ENCODE measurements around the gene LUC7L3.
A peak's percentile ranks its signal among the peaks of the same experiment; 100 is the strongest.
"Not testable (repeated sequence)": the region's sequence is repeated elsewhere in the genome, so short reads cannot be mapped to it uniquely, and the experiment has no call there.

The LUC7L3 gene

DNA sequence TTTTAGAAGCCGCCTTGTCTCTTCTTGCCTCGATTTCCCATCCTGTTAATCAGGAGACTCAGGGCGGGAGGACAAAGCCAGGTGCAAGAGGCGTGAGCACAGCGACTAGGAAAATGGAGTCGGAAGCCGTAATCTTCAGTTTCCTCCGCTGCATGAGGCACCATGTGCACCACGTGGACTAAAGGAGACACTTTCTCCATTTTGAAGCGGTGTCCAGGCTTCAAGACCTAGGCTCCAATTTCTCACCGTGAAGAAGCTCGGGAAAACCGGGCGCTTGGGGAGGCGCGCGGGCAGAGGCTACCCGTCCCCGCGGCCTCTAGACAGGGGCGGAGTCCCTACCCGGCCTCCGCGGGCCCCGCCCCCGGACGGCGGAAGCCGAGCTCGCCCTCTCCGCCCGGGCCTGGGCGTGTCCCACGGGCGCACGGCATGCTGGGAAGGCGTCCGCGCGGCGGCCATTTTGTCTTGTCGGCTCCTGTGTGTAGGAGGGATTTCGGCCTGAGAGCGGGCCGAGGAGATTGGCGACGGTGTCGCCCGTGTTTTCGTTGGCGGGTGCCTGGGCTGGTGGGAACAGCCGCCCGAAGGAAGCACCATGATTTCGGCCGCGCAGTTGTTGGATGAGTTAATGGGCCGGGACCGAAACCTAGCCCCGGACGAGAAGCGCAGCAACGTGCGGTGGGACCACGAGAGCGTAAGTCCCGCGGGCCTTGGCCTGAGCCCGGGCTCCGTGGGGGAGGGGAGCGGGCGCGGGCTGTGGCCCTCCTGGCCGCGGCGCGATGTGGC is at the start of gene LUC7L3:
Gene LUC7L3 (plus strand): TSS at position 460 of the 780 bp plus-strand sequence. CDS start 130 bp downstream, at position 590.
- DNase-seq (ENCODE audit: low read depth, low spot score): peak; percentile 97

DNA sequence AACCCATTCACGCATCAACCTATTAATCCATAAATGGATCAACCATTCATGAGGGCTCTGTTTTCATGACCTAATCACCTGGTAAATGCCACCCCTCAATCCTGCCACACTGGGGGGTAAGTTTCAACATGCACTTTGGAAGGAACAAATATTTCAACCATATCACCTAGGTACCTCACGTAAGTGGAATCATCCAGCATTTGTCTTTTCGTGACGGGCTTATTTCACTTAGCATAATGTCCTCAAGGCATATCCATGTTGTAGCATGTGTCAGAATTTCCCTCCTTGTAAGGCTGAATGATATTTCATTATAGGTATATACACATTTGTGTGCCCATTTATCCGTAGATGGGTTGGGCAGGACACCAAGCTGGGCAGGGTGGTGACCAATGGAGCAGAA is 47.3 kb upstream of the LUC7L3 start:
- DNase-seq (ENCODE audit: low read depth, low spot score): no peak

GRCh38 chr17:50672831-50673551 is 46.4 kb upstream of the LUC7L3 start:
- no peak for DNase-seq (ENCODE audit: low read depth, low spot score)

DNA sequence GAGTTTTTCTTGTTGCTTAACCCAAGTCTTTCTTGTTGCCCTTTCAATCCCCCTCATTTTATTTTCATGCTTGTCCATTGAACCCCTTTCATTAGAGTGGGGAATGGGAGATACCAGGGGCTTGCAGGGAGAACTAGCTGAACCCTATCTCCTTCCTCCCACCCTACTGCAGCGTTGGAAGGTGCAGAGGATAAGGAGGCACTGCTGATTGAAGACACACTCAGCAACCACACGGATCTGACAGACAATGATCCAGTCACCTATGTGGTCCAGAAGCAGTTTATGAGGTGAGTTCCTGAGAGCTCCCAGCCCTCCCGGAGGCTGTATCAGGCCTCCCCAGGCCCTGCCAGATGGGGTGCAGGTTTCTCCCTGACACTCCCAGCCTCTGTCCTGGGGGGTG is 44.2 kb upstream of the LUC7L3 start:
- no peak for DNase-seq (ENCODE audit: low read depth, low spot score)

DNA sequence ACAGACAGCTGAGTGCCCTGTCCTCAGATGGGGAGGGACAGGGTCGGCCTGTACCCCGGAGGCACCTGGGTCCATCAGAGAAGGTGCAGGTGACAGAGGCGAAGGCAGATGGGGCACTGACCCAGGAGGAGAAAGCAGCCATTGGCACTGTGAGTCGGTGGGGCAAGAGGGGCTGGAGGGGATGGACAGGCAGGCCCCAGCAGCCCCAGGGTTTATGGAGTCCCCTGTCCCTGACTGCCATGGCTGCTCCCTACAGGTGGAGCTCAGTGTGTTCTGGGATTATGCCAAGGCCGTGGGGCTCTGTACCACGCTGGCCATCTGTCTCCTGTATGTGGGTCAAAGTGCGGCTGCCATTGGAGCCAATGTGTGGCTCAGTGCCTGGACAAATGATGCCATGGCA is 43.8 kb upstream of the LUC7L3 start:
- DNase-seq (ENCODE audit: low read depth, low spot score): no peak

GRCh38 chr17:50676065-50676975 is 43.1 kb upstream of the LUC7L3 start:
- no peak for DNase-seq (ENCODE audit: low read depth, low spot score)

- no peak for DNase-seq (ENCODE audit: low read depth, low spot score)
These were observed 41.5 kb upstream of the LUC7L3 start for GRCh38 chr17:50677851-50678375.

DNA sequence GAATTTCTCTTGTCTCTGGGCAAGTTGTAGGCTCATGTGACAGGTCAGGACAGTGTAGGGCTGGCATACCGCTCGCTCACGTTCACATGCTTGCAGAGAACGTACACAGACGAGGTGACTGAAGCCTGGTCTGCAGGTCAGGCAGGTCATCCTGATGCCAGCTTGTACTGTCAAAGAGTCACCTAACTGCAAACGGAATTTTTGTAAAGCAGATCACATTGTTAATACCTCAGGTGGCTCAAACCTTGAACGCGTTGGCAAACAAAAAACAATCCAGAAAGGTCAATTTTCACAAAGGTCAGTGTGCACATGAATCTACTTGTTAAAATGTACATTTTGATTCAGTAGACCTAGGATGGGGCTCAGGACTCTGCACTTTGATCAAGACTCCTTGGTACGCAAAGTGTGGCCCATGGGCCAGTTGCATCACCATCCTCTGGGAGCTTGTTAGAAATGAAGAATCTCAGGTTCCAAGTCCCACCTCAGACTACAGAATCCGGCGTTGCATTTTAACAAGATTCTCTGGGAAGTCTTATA is 40.3 kb upstream of the LUC7L3 start:
- no peak for DNase-seq (ENCODE audit: low read depth, low spot score)

- DNase-seq (ENCODE audit: low read depth, low spot score): no peak
These were observed 39.3 kb upstream of the LUC7L3 start for GRCh38 chr17:50680126-50680525.

DNA sequence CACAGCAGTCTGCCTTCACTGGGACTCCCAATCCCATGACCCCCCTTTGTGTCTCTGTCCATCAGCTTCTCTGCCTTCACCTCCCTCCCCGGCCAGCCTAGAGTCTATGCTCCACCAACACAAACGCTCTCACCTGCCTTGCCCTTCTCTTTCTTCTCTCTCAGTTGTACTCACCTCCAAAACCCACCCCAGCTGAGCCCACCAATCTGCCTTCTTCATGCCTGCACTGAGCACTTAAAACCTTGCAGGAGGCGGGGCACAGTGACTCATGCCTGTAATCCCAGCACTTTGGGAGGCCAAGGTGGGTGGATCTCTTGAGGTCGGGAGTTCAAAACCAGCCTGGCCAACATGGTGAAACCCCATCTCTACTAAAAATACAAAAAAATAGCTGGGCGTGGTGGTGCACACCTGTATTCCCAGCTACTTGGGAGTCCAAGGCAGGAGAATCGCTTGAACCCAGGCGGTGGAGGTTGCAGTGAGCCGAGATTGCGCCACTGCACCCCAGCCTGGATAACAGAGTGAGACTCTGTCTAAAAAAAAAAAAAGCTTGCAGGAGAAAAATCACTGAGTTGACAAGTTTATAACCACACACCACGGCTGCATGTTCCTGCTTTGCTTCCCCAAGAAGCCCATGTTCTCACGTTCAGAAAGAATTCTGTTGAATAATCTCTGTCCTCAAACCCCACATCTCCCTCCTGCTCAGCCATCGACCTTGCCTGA is 38.7 kb upstream of the LUC7L3 start:
- not testable (repeated sequence) for DNase-seq (ENCODE audit: low read depth, low spot score)

GRCh38 chr17:50681263-50682200 is 37.9 kb upstream of the LUC7L3 start:
- DNase-seq (ENCODE audit: low read depth, low spot score): peak; percentile 58

DNA sequence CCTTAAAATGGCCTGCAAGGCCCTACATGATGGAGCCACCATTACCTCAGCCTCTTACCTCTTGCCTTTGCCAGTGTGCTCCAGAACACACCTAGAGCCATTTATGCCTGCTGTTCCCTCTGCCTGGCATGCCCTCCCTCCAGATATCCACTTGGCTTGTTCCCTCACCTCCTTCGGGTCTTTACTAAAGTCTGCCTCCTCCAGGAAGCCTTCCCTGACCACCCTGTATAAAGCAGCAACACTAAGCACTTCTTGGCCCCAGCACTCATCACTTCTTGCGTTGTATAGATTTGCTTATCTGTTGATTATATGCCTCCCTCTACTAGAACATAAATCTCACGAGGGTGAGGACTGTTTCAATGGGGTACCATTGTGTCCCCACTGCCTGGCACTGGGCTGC is 37.0 kb upstream of the LUC7L3 start:
- no peak for DNase-seq (ENCODE audit: low read depth, low spot score)

- no peak for DNase-seq (ENCODE audit: low read depth, low spot score)
These were observed 36.5 kb upstream of the LUC7L3 start for GRCh38 chr17:50682938-50683337.

GRCh38 chr17:50683434-50684287 is 35.7 kb upstream of the LUC7L3 start:
- no peak for DNase-seq (ENCODE audit: low read depth, low spot score)

DNA sequence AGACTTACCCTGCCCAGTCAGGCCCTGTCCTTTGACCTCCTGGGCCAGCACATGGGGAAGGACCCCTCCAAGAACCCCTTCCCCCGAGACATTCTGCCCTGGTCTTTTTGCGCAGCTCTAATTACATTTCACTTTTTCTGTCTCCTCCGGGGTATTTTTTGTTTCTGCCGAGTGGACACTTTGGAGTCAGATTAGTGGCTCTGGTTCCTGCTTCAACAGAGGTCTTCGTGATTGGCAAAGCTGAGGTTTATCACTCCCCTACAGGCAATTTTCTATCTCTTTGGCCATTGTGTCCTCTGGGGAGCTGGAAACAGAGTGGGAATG is 35.2 kb upstream of the LUC7L3 start:
- DNase-seq (ENCODE audit: low read depth, low spot score): no peak

DNA sequence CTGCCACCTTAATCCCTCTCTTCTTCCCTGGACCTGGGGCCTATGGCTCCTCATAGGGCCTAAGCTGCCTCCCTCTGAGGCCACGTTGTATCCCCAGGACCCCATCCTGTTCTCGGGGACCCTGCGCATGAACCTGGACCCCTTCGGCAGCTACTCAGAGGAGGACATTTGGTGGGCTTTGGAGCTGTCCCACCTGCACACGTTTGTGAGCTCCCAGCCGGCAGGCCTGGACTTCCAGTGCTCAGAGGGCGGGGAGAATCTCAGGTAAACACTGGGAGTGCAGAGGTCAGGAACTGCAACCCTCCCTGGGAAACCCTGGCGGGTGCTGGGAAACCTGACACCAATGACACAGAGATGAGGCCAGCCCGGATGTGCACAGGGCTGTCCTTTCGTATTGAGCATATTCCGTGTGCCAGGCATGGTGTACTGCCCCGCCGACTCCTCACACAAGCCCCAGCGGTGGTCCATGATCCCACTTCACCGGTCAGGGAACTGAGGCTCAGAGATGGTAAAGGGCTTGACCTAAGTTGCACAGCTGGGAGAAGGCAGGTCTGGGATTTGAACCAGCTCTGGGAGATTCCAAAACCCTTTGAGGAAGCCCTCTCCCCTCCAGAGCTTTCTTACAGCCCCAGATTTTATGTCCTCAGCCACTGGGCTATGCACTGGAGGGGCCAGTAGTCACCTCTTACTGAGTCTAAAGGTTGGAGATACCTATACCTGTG is 34.6 kb upstream of the LUC7L3 start:
- DNase-seq (ENCODE audit: low read depth, low spot score): peak; percentile 90

- DNase-seq (ENCODE audit: low read depth, low spot score): no peak
These were observed 34.1 kb upstream of the LUC7L3 start for GRCh38 chr17:50685334-50685665.

Data from ELF-1 (cell line).